Prostate gland (tissue), 2 donors: ENCODE measurements around the gene ACACA.

Source experiments
- CTCF ChIP-seq, 4 experiments: fragments of 200-600 bp in 2 of 4; fragments of 450-650 bp in 2 of 4; sonication (generic) in 2 of 4; IDR thresholded peaks; 1 replicate in 3 of 4; 2 replicates in 1 of 4; pipeline ENCODE4 v1.5.1; 2016 to 2019; ENCODE audit warnings: antibody characterized with exemption in 4 of 4, mild to moderate bottlenecking in 2 of 4, moderate library complexity in 2 of 4
- POLR2A ChIP-seq: fragments of 450-650 bp; IDR thresholded peaks from one replicate; pipeline ENCODE4 v1.6.1; 2016; ENCODE audit warnings: antibody characterized with exemption, mild to moderate bottlenecking

DNA sequence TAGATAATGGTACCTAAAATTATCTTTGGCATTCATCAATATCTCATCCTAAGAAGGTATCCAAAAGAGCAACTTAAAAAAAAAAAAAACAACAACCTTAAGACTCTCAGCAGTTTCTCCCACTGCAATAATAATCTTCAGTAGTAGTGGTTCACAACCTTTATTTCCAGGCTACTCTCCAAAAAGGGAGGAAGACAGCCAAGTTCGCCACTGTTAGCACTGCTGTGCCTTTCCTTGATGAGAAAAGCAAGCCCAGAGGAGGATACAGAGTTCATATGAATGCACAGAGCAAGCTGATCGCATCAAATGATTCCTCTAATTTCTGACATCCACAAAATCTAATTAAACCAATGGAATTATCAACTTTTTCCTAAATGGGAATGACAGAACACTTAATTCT is 258.5 kb downstream of the ACACA start:
- TF ChIP-seq POLR2A = no peak
- no peak for TF ChIP-seq CTCF (IDR thresholded peaks at IDR 0.05)
